ENCODE results near the gene EPHA8.

EPHA8 gene

DNA sequence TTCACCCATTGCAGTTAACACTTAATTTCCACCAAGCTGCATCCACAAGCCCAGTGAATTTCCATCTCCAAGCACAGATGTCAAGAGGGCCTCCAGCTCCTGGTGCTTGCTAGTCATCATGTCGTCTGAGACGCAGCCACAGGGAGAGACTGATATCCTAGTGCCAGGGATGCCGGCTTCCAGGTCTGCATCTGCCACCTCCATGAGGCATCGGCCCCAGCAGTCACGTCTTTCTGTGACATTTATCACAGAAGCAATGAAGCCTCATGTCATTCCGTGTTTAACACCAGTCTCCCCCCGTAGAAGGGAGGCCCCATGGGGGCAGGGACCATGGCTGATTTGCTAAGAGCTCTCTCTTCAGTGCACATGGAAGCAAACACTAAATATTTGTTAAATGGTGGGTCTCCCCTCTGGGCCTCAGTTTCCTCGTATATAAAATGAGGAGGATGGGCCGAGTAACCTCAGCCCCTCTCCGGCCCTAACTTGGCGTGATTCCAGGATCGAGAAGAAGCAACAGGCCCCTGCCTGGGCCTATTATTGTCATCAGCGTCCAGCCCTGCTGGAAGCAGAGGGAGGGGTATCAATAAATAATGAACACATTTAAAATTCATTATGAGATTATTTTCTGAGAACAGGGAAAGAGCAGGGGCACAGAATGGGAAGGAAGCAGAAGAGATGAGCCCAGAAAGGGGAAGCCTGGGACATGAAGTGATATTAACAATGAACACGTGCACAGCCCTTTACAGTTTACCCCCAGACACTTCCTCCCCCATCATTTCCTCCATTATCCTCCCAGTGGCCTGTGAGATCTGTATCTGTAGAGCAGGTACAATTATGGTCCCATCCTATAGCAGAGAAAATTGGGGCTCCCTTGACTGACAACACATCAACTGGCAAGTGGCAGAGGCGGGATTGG is 88.9 kb downstream of the EPHA8 start:
- no peak for DNase-seq

DNA sequence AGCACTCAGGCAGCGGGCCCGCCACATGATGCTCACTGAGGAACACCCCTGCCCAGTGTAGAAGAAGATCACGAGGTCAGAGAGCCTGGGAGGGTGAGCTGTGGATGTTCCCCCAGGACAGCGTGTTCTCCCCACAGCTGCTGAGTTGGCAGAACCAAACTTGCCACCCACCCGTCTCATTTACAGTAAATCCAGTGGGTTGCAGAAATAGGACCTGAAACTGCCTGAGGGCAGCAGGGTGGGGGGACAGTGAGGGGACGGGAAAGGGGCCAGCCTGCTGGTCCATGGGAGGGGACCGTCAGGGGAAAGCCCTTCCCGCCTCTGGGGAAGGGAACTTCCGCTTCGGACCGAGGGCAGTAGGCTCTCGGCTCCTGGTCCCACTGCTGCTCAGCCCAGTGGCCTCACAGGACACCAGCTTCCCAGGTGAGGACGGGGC is 89.6 kb downstream of the EPHA8 start, which contains the start of gene C1QB:
TSS of gene C1QB (plus strand) at position 356 of the 436 bp plus-strand sequence. CDS start 6,227 bp downstream, outside the sequence.
- DNase-seq, result no peak
